A549 treated with Hydrocortisone at 1 μM for 4 hours (cell line): ENCODE data around the gene EPS8. TPM values are rescaled to one million over a fixed set of nuclear protein-coding genes. Genes with fewer than 3 reads are reported as not detected.

ENCODE experiments used
- total RNA-seq: library from RNA; stranded (reverse); fragments of 200-300 nt; extraction: Qiagen RNA extraction; gene quantifications from 5 replicates; pipeline ENCODE4 v1.2.3, GENCODE V29; 2022

EPS8 gene
- 40.8 to 55.7 TPM (median 47.9 TPM) in 5 replicates for total RNA-seq

GRCh38 chr12:15789220-15790171 is at the start of gene EPS8:
Gene EPS8 (minus strand): TSS chr12:15789388. CDS start chr12:15682951, 106,437 bp downstream.

Other genes with a start within 250 kb of the EPS8 start
- gene STRAP, start 93.0 kb upstream of the EPS8 start, total RNA-seq, result 185 to 219 TPM (median 194 TPM) in 5 replicates
- gene DERA, start 121.9 kb upstream of the EPS8 start, total RNA-seq, result 40.6 to 54.7 TPM (median 43.3 TPM) in 5 replicates